AG04449 (cell line): ENCODE data around the gene P3H2.

ENCODE experiments used
- CTCF ChIA-PET: fragments of 350-600 bp; formaldehyde crosslinking; extraction: SDS; loops from one replicate; lab custom pipeline; 2021; ENCODE audit warnings: antibody characterized with exemption; lab: Yijun Ruan, JAX
- POLR2A ChIA-PET: fragments of 400-600, 350-600 bp; formaldehyde crosslinking; extraction: SDS; loops from one replicate; lab custom pipeline; 2020; ENCODE audit warnings: antibody characterized with exemption, inconsistent platforms; lab: Yijun Ruan, JAX
- DNase-seq: peaks from one replicate; pipeline ENCODE4 v3.0.0-alpha.2; 2010; ENCODE audit warnings: low read depth, low spot score
- H3K4me3 ChIP-seq: 2 replicates; pipeline ENCODE4 v1.5.1; 2011; ENCODE audit warnings: low read depth, mild to moderate bottlenecking, control low read depth, low read length
- TF ChIP-seq, protein P1 (sequence below): IDR thresholded peaks from one replicate; pipeline ENCODE4 v1.5.1; 2011; ENCODE audit warnings: mild to moderate bottlenecking, moderate library complexity, low read length, control low read depth, inconsistent platforms; ENCODE audit not compliant: insufficient read depth; ENCODE audit errors: missing control alignments

The P3H2 gene

DNA sequence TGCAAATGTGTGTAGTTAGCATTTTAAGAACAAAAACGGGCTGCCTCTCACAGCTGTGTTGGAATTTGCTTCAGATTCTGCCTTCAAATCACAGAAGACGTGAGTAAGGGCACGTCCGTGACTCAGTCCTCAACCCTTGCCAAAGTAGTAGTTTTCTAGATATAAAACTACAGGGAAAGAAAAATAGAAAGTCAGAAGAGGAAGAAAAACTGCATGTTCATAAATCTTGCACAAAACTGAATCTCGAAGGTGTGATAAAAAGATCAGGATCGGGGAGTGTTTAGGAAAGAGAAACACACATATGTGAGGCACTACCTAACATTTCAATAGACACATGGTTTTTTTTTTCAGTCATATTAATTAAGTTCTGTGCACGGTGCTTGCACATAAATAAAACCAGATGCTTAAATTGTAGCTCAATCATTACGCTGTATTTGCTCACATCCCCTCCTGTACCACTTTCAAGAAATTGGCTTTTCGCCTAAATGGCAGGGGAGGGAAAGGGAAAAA lies 71.7 kb downstream of the P3H2 start:
- peak overlapping the region; percentile 50 for H3K4me3 ChIP-seq
- TF ChIP-seq, protein P1, sequence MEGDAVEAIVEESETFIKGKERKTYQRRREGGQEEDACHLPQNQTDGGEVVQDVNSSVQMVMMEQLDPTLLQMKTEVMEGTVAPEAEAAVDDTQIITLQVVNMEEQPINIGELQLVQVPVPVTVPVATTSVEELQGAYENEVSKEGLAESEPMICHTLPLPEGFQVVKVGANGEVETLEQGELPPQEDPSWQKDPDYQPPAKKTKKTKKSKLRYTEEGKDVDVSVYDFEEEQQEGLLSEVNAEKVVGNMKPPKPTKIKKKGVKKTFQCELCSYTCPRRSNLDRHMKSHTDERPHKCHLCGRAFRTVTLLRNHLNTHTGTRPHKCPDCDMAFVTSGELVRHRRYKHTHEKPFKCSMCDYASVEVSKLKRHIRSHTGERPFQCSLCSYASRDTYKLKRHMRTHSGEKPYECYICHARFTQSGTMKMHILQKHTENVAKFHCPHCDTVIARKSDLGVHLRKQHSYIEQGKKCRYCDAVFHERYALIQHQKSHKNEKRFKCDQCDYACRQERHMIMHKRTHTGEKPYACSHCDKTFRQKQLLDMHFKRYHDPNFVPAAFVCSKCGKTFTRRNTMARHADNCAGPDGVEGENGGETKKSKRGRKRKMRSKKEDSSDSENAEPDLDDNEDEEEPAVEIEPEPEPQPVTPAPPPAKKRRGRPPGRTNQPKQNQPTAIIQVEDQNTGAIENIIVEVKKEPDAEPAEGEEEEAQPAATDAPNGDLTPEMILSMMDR = no peak
- ChIA-PET POLR2A (no interaction called here), CTCF (interaction anchor here (0.6 to 3.7 kb wide), 12 partner anchors 9 to 375 kb away, joined by 3 to 20 read pairs (median 4); partner anchors contain the start of genes CLDN1 and P3H2)
- no peak for DNase-seq

DNA sequence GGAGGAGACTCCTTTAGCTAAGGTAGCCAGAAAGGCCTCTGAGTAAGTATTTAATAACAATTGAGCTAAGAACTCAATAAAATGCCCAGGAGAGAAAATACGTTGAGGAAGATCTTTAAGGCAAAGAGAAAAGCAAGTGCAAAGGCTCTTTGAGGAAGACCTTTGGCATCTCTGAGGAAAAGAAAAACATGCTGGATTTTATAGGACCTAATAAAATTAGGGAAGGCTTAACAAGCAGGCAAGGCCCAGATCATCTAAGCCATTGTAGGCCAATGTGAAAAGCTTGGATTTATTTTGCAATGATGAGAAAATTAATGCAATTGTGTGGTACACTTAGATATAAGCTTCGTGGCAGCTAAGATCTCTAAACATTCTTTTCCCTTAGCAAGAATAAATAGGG lies 75.7 kb downstream of the P3H2 start:
- no peak for DNase-seq
- ChIA-PET CTCF (interaction anchor here (0.7 to 1.8 kb wide), 5 partner anchors 9 to 83 kb away, joined by 3 to 8 read pairs (median 6); partner anchors contain the start of gene P3H2), POLR2A (no interaction called here)
- TF ChIP-seq, protein P1 = no peak
- H3K4me3 ChIP-seq = no peak overlapping the region

DNA sequence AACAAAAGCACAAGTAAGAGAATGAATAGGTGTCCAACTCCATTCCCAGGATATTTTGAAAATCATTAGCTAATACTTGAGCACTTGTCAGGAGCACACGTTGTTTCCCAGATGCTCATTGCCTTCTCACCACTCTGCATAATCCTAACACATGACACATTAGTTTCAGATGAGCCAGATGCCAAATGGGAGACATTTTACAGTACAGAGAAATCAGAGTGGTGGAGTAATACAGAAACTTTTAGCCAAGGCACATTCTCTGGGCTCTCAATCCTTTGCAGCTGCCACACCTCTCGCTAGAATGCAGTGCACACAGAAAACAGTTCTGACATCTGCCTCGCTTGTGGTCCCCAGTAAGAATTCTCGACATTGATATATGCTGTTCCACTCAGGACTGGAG lies 76.6 kb downstream of the P3H2 start:
- no peak overlapping the region for H3K4me3 ChIP-seq

DNA sequence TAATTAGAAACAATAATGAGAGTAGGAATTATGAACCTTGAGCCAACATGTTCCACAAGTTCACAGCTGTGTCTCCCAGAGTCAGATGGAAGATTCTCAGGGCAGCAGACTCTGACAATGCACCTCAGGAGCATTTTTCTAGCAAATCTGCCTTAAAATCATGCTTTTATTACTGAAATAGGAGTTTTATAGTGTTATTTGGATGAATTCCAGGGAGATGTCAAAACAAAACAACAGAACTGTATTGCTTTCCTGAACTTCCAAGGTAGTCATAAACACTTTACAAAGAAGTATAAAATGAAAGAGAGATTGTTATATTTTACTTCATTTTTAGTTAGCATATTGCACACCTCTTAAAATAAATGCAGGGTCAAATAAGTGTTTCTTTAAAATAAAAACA lies 77.0 kb downstream of the P3H2 start:
- no peak for DNase-seq
- CTCF ChIA-PET = interaction anchor here (1.7 to 1.8 kb wide), 2 partner anchors 77 to 82 kb away, joined by 6 read pairs; partner anchors contain the start of gene P3H2
- POLR2A ChIA-PET = no interaction called here
- no peak overlapping the region for H3K4me3 ChIP-seq
- TF ChIP-seq, protein P1 = no peak

More for the DNA sequence above, 76.6 kb downstream of the P3H2 start:
- ChIA-PET POLR2A (no interaction called here), CTCF (interaction anchor here (1.2 to 1.8 kb wide), 3 partner anchors 31 to 82 kb away, joined by 3 to 6 read pairs (median 6); partner anchors contain the start of gene P3H2)
- DNase-seq = no peak
- TF ChIP-seq, protein P1 = no peak

GRCh38 chr3:190042558-190042957 lies 78.1 kb downstream of the P3H2 start:
- CTCF ChIA-PET = no interaction called here
- POLR2A ChIA-PET = no interaction called here
- TF ChIP-seq, protein P1 = no peak
- no peak for DNase-seq
- H3K4me3 ChIP-seq = no peak overlapping the region

DNA sequence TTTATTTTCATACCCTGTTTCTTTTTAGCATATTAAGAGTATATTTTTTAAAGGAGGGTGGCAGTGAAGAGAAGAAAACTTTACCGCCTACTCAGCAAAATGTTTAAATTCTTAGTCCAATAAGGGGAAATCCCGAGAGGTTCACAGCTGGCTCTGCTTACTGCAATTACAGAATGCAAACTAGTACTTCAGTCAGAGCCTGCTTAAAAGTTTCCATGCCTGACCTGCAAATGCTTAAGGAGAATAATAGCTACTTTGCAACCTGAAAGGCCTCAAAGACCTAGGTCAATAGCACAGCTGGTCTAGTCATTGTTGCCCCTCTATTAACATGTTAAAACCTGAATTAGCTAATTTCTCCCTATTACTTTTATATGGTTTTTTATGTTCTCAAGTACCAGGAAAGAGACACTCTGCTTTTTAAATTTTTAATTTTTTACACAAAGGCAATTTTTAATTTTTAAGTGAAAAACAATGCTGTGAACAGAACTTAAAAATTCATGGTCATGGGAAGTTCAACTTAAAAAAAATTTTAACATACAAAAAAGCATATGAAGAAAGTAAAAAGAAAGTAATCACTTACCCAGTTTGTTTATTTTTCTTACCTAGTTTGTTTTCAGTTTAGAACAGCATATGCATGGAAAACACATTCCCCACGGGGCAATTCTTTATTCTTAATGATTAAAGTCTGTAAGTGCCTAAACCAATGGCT lies 79.2 kb downstream of the P3H2 start:
- CTCF ChIA-PET = interaction anchor here (0.9 kb wide), 1 partner anchor 13 kb away, joined by 3 read pairs; no protein-coding TSS in a partner anchor
- no peak for DNase-seq
- POLR2A ChIA-PET = no interaction called here
- TF ChIP-seq, protein P1 = no peak
- H3K4me3 ChIP-seq = no peak overlapping the region
